ENCODE results near the gene CFAP46. TPM values are rescaled to one million over a fixed set of nuclear protein-coding genes. Genes with fewer than 3 reads are reported as not detected.

CFAP46 gene
- total and polyA plus RNA-seq, 9 of the 15 experiments (the other 6 are each of a cell fraction or from before 2014, with no cell fraction given), result not detected

- no TSS peak for BruUV-seq (replicated peaks)
- no peak for ATAC-seq
- Histone ChIP-seq H3K27ac (ENCODE audit: extremely low read depth, low read depth, low read length) (no peak overlapping the region), H3K4me3 (no peak overlapping the region), H3K4me1 (replicated peaks in 1 of 2; ENCODE audit: control insufficient read depth in 2 of 2, insufficient read depth in 2 of 2, low read length in 2 of 2) (no peaks in the 10 kb centered on the region), H3K9me3 (replicated peaks; ENCODE audit: control insufficient read depth, insufficient read depth, low read depth, low read length) (no peaks in the 10 kb centered on the region), H3K36me3 (ENCODE audit: control insufficient read depth, insufficient read depth, low read length) (no peaks in the 10 kb centered on the region), H3K27me3 (ENCODE audit: control insufficient read depth in 2 of 2, insufficient read depth in 2 of 2, low read length in 2 of 2) (peaks cover 0 to 37% of the 10 kb centered on the region in 2 experiments; a peak in 3 of 5 replicates), H3K9ac (ENCODE audit: insufficient read depth in 1 of 2, low read depth in 2 of 2, low read length in 2 of 2) (no peak overlapping the region), H3K79me2 (ENCODE audit: control insufficient read depth, insufficient read depth, low read length) (no peaks in the 10 kb centered on the region), H3K9me1 (ENCODE audit: control insufficient read depth, insufficient read depth, low read length) (no peaks in the 10 kb centered on the region), H3K4me2 (ENCODE audit: insufficient read depth, low read length) (no peak overlapping the region), H4K20me1 (replicated peaks; ENCODE audit: control insufficient read depth, insufficient read depth, low read length) (no peaks in the 10 kb centered on the region), H2AFZ (ENCODE audit: low read depth, low read length) (no peak overlapping the region)
- ChIA-PET POLR2A (interaction anchor here (0.6 to 0.7 kb wide), 2 partner anchors 86 to 361 kb away, joined by 3 read pairs; no protein-coding TSS in a partner anchor), CTCF (ENCODE audit: low intra/inter-chr PET ratio) (no interaction called here)
- intact Hi-C loops (cut with micrococcal nuclease) (no loop called here), in situ Hi-C loops (cut with MboI) (no loop called here)
- no peak for FAIRE-seq
- WGBS (ENCODE audit: insufficient coverage, low coverage, missing lambda C conversion rate), result 3% methylated on average over 12 of the region's 25 CpGs
- TF ChIP-seq SREBF1 (IDR thresholded peaks at IDR 0.05; ENCODE audit: borderline replicate concordance, low read depth, low read length) (no peak), FOXP4 (CRISPR knock-in tag; IDR thresholded peaks at IDR 0.05; ENCODE audit: borderline replicate concordance) (no peak), TRIM25 (IDR thresholded peaks at IDR 0.05; ENCODE audit: borderline replicate concordance) (no peak), BRD9 (IDR thresholded peaks at IDR 0.05; ENCODE audit: low read depth, partially characterized antibody) (no peak), ELK1 (CRISPR knock-in tag; IDR thresholded peaks at IDR 0.05) (no peak), CHD2 (IDR thresholded peaks at IDR 0.05; ENCODE audit: low read depth, low read length) (no peak), HMG20A (CRISPR knock-in tag; conservative IDR thresholded peaks at IDR 0.05) (no peak), TAF1 (IDR thresholded peaks at IDR 0.05; ENCODE audit: control insufficient read depth, extremely low read depth, insufficient read depth, low read length, severe bottlenecking) (no peak), TAF9B (IDR thresholded peaks at IDR 0.05; ENCODE audit: partially characterized antibody) (no peak), SIN3B (IDR thresholded peaks at IDR 0.05; ENCODE audit: low read depth) (no peak), ZNF408 (CRISPR knock-in tag; IDR thresholded peaks at IDR 0.05; ENCODE audit: low read depth) (no peak), LARP7 (IDR thresholded peaks at IDR 0.05) (no peak), HDAC8 (tag; IDR thresholded peaks at IDR 0.05) (no peak), PTTG1 (tag; IDR thresholded peaks at IDR 0.05; ENCODE audit: low read depth) (no peak)
- DNase-seq (ENCODE audit: extremely low read depth in 1 of 4, low spot score in 3 of 4), result no peak
These were observed 2.9 kb upstream of the CFAP46 start for GRCh38 chr10:132945125-132945893.
